T1000 (cell line): ENCODE results near the gene RXRA.

Experiments
- DNase-seq: peaks from one replicate; lab custom pipeline; 2025; ENCODE audit warnings: mixed read lengths; lab: John Stamatoyannopoulos, UW

Gene RXRA

GRCh38 chr9:134323741-134324358 is 2.4 kb upstream of the RXRA start:
- no peak for DNase-seq

- no peak for DNase-seq
Observed at GRCh38 chr9:134324359-134325095, 1.7 kb upstream of the RXRA start.

- no peak for DNase-seq
Observed at GRCh38 chr9:134325096-134325812, 1.0 kb upstream of the RXRA start.

GRCh38 chr9:134326724-134327601 is 708 bp downstream of the RXRA start:
- DNase-seq: no peak

GRCh38 chr9:134327671-134328231 is 1.5 kb downstream of the RXRA start:
- no peak for DNase-seq

- no peak for DNase-seq
Observed at GRCh38 chr9:134328341-134328840, 2.1 kb downstream of the RXRA start.

GRCh38 chr9:134328841-134329575 is 2.8 kb downstream of the RXRA start:
- DNase-seq: no peak

GRCh38 chr9:134329576-134329855 is 3.3 kb downstream of the RXRA start:
- DNase-seq: no peak

GRCh38 chr9:134329886-134330285 is 3.6 kb downstream of the RXRA start:
- no peak for DNase-seq

- no peak for DNase-seq
Observed at GRCh38 chr9:134330590-134330989, 4.3 kb downstream of the RXRA start.

- no peak for DNase-seq
Observed at GRCh38 chr9:134331186-134332025, 5.2 kb downstream of the RXRA start.

GRCh38 chr9:134332266-134332665 is 6.0 kb downstream of the RXRA start:
- no peak for DNase-seq

- DNase-seq: no peak
Observed at GRCh38 chr9:134332841-134333233, 6.6 kb downstream of the RXRA start.

GRCh38 chr9:134333234-134333873 is 7.1 kb downstream of the RXRA start:
- DNase-seq: no peak

- DNase-seq: no peak
Observed at GRCh38 chr9:134333874-134334581, 7.8 kb downstream of the RXRA start.

- DNase-seq: no peak
Observed at GRCh38 chr9:134335061-134335460, 8.8 kb downstream of the RXRA start.

GRCh38 chr9:134335486-134336220 is 9.4 kb downstream of the RXRA start:
- DNase-seq: no peak

- DNase-seq: no peak
Observed at GRCh38 chr9:134336228-134336627, 10.0 kb downstream of the RXRA start.
